NCI-H2227 treated with DMSO at 0.1 percent for 48 hours (cell line): ENCODE data around the gene EPC2.
"Not testable (repeated sequence)": the region's sequence is repeated elsewhere in the genome, so short reads cannot be mapped to it uniquely, and the experiment has no call there.

Source experiments
- DNase-seq: peaks from one replicate; lab custom pipeline; 2025; lab: John Stamatoyannopoulos, UW

Gene EPC2

DNA sequence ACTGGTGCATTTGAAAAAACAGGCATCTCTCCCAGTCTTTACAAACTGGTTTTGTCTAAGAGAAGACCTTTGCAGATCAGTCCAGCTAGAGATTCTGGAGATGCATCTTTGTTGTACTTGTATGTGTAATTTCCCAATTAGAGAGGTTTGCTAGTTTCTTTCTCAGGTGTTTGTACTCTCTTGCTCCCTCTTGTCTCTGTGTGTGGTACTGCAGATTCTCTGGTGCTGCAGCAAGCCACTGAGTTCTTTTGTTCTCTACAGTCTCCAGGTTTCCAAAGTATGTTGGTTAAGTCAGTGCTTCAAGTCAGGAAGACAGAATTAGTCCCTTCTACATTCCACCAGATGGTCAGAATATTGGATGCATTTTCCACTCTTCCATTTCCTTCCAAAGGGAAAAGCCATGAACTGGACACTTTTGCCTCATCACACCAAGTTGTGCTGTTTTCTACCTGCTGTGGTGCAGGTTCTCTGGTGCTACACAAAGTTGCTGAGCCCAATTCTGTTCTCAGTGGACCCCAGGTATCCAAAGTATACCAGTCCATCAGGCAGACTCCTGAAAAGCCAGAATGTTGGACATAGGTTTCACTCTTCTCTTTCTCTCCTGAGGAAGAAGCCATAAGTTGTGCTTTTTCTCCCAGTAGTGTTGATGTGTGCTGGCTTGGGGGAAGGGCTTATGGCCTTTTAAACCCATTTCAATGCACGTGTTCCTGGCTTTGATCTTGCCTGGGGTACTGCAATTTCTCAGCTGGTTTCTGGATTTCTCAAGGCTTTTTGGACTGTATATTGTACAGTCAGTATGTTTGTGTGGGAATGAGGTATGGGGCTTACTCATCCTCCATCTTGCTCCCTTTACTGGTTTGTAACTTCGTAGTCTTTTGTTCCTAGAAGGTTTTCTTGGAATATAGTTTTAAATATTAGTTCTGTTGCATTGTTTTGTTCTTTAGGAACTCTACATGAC, 29.8 kb downstream of the EPC2 start:
- no peak for DNase-seq

DNA sequence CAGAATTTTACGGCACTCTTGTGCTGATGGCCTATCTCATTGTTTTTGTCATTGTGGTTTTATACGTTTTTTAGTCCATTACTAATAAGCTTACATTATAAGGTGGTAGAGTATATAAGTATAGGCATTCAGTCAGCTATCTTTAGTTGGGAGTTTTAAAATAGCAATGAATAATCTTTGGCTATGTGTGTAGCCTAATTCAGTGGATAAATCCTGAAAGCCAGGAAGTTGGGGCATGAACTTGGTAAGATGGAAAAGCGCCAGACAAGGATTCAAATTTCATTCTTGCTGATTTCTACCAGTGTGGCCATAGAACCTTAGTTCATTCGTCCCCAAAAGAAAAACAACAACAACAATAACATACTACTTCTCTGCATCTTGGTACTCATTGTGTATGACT, 31.2 kb downstream of the EPC2 start:
- no peak for DNase-seq

- not testable (repeated sequence) for DNase-seq
Observed at GRCh38 chr2:148678302-148679179, 34.0 kb downstream of the EPC2 start.

DNA sequence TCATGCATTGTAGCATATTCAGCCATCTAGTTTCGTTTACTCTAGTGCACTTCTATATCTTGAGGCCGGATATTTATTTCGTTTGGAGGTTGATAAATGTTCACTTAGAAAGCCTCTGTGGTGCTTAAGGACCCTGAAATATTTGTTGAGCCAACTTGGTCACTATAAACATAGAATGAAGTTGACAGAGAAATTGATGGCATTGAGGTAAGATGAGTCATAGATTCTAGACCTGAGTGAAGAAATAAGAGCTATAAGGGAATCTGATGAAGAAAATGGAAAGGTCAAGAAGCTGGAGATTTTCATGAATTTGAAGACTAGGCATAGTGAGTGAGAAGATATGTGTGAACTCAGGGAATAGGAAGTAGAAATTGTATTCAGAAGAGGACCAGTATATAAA, 35.9 kb downstream of the EPC2 start:
- no peak for DNase-seq

- no peak for DNase-seq
Observed at GRCh38 chr2:148681443-148681842, 36.9 kb downstream of the EPC2 start.

- not testable (repeated sequence) for DNase-seq
Observed at GRCh38 chr2:148681862-148682261, 37.3 kb downstream of the EPC2 start.

- DNase-seq, result no peak
Observed at GRCh38 chr2:148684507-148684906, 40.0 kb downstream of the EPC2 start.

GRCh38 chr2:148687543-148687942, 43.0 kb downstream of the EPC2 start:
- no peak for DNase-seq

DNA sequence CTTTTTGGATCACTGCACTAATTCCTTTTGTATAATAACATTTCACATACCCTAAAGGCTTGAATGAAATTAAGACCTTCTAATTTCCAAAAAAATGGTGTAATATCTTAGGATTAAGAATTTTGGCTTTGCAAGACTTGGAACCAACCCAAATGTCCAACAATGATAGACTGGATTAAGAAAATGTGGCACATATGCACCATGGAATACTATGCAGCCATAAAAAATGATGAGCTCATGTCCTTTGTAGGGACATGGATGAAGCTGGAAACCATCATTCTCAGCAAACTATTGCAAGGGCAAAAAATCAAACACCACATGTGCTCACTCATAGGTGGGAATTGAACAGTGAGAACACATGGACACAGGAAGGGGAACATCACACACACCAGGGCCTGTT, 43.5 kb downstream of the EPC2 start:
- not testable (repeated sequence) for DNase-seq

DNA sequence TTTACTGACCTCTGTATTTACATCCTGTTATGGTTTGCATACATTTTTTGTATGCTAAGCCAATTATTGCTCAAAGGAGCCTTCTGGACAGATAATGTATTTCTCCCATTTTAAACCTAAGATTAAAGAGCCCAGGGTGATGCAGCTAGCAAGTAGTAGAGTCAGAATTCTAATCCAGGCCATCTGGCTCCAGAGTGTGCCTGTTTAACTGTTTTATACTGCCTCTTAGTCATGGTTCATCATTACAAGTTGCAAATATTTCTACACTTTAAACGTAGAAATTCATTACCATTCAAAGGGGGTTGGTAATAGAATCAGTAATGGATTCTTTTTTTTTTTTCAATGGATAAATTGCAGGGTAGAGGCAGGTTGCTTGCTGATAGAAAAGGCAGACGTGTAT, 52.4 kb downstream of the EPC2 start:
- no peak for DNase-seq

- no peak for DNase-seq
Observed at GRCh38 chr2:148699830-148700229, 55.3 kb downstream of the EPC2 start.

- DNase-seq, result no peak
Observed at GRCh38 chr2:148701039-148701438, 56.5 kb downstream of the EPC2 start.

GRCh38 chr2:148701877-148702276, 57.3 kb downstream of the EPC2 start:
- no peak for DNase-seq

GRCh38 chr2:148702475-148702874, 57.9 kb downstream of the EPC2 start:
- DNase-seq, result no peak

DNA sequence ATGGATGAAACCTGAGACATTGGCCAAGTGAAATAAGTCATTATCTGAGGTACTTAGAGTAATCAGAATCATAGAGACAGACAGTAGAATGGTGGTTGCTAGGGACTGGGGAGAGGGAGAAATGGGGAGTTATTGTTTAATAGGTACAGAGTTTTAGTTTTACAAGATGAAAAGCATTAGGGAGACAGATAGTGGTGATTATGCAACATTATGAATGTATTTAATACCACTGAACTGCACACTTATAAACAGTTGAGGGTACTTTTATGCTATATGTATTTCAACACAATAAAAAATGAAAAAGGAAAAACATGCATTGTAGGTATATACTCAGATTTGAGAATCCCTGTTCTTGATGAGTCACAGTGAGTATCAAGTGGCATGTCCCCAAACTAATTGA, 59.7 kb downstream of the EPC2 start:
- no peak for DNase-seq

DNA sequence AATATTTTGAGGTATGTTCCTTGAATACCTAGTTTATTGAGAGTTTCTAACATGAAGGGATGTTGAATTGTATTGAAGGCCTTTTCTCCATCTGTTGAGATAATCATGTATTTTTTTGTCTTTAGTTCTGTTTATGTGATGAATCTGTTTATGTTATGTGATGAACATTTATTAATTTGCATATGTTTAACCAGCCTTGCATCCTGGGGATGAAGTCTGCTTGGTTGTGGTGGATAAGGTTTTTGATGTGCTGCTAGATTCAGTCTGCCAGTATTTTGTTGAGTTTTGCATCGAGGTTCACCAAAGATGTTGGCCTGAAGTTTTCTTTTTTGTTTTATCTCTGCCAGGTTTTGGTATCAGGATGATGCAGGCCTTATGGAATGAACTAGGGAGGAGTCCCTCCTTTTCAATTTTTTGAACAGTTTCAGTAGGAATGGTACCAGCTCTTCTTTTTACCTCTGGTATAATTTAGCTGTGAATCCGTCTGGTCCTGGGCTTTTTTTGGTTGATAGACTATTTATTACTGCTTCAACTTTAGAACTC, 71.9 kb downstream of the EPC2 start:
- no peak for DNase-seq

DNA sequence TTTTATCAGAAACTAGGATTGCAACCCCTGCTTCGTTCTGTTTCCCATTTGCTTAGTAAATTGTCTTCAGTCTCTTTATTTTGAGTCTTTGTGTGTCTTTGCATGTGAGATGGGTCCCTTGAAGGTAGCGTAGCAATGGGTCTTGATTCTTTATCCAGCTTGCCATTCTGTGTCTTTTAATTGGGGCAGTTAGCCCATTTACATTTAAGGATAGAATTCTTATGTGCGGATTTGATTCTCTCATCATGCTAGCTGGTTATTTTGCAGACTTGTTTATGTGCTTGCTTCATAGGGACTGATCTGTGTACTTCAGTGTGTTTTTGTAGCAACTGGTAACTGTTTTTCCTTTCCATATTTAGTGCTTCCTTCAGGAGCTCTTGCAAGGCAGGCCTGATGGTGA, 73.5 kb downstream of the EPC2 start:
- DNase-seq, result no peak

DNA sequence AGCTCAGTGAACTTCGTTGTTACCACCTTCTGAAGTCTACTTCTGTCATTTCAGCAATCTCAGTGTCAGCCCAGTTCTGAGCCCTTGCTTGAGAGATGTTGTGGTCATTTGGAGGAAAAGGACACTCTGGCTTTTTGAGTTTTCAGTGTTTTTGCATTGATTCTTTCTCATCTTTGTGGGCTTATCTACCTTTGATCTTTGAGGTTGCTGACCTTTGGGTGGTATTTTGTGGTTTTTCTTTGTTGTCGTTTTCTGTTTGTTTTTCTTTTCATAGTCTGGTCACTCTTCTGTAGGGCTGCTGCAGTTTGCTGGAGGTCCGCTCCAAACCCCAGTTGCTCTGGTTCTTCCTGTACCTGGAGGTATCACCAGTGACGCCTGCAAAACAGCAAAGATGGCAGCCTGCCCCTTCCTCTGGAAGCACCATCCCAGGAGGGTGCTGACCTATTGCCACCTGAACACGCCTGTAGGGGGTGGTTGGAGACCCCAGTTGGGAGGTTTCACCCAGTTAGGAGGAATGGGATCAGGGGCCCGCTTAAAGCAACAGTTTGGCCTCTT, 74.7 kb downstream of the EPC2 start:
- no peak for DNase-seq

DNA sequence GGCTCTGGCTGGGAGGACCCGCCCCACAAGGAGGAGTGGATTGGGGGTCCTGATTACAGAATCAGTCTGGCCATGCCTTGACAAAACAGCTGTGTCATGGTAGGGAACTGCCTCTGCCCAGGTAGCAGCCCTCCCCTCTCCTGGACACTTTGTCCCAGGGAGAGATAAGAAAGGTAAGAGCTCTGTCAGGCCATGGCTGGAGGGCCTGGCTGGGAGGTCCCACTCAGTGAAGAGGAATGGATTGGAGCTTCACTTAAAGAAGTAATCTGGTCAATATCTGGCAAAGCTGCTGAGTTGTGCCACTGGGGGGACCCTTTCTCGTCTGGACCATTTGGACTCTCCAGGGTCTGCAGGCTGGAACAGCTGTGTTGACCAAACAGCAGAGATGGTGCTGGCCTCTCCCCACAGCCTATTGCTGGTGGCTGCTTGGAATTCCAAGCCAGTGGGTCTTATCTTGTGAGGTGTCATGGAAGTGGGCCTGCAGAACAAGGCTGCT, 75.4 kb downstream of the EPC2 start:
- no peak for DNase-seq

DNA sequence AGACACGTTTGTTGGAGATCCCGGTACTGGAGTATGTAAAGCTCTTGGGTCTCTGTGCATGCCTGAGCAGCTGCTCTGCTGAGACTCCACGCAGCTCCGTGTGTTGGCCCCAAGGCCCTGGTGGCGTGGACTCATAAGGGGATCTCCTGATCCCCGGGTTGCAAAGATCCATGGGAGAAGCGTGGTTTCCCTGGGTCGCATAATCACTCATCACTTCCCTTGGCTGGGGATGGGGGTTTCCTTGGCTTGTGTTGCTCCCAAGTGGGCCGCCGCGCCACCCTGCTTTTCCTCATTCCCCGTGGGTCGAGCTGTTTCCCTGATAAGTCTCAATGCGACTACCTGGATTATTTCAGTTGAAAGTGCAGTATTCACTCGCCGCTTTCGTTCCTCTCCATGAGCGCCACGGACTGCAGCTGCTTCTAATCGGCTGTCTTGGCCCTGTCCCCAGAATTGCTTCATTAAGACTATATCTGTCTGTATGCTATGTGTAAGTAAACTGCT, 76.0 kb downstream of the EPC2 start:
- no peak for DNase-seq

DNA sequence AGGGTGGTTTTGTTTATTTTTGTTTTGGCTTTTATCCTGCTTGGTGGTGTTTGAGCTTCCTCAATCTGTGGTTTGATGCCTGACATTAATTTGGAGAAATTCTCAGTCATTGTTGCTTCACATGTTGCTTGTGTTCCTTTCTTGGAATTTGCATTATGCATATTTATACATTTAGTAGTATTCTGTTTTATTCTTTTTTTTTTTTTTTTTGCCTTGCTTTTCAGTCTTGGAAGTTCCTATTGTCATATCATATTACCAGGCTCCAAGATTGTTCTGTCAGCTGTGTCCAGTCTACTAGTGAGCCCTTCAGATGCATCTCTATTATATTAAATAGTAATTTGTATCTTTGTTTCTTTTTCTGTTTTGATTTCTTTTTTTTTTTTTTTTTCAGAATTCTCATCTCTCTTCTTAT, 77.0 kb downstream of the EPC2 start:
- DNase-seq, result no peak
